SK-N-SH (cell line): ENCODE measurements around the gene ITGA2. TPM values are rescaled to one million over a fixed set of nuclear protein-coding genes. Genes with fewer than 3 reads are reported as not detected.
A peak's percentile ranks its signal among the peaks of the same experiment; 100 is the strongest.

Experiments used
- CTCF ChIA-PET: fragments of 300-600, 350-600 bp; formaldehyde crosslinking; extraction: SDS; loops from one replicate; lab custom pipeline; 2021; lab: Yijun Ruan, JAX
- POLR2A ChIA-PET: fragments of 350-600 bp; sonication (Branson Sonifier 250); formaldehyde crosslinking; extraction: SDS; loops from one replicate; lab custom pipeline; 2020; ENCODE audit warnings: antibody characterized with exemption, inconsistent platforms; lab: Yijun Ruan, JAX
- DNase-seq: peaks from one replicate; pipeline ENCODE4 v3.0.0; 2012
- H2AFZ ChIP-seq: fragments of 200-600 bp; sonication (generic); 2 replicates; pipeline ENCODE4 v1.8.1; 2016; ENCODE audit warnings: antibody characterized with exemption, mild to moderate bottlenecking, low read depth
- H3F3A ChIP-seq: fragments of 200-600 bp; sonication (generic); replicated peaks from 2 replicates; pipeline ENCODE3; 2016; ENCODE audit warnings: antibody characterized with exemption, mild to moderate bottlenecking; ENCODE audit not compliant: insufficient read depth
- H3K27ac ChIP-seq, 2 experiments: fragments of 200-500 bp in 1 of 2; fragments of 200-600 bp in 1 of 2; sonication (Bioruptor generic) in 1 of 2; sonication (generic), shearing (Covaris generic) in 1 of 2; 2 replicates each; pipeline versions ENCODE4 v1.5.1 to v1.6.1; 2014 to 2016; ENCODE audit warnings: low read depth in 2 of 2, inconsistent platforms in 1 of 2, low read length in 1 of 2, mild to moderate bottlenecking in 1 of 2, mixed read lengths in 1 of 2
- H3K27me3 ChIP-seq: fragments of 200-600 bp; sonication (generic), shearing (Covaris generic); 2 replicates; pipeline ENCODE4 v1.6.1; 2016; ENCODE audit warnings: mixed run types; ENCODE audit not compliant: insufficient read depth
- H3K36me3 ChIP-seq, 2 experiments: fragments of 200-500 bp in 1 of 2; fragments of 200-600 bp in 1 of 2; sonication (Bioruptor generic) in 1 of 2; sonication (generic) in 1 of 2; replicated peaks in 1 of 2; 2 replicates each; pipeline versions ENCODE3 to v1.5.1; 2014 to 2016; ENCODE audit warnings: low read length in 1 of 2, mild to moderate bottlenecking in 1 of 2; ENCODE audit not compliant: insufficient read depth in 2 of 2, control insufficient read depth in 1 of 2
- H3K4me1 ChIP-seq, 2 experiments: fragments of 200-500 bp in 1 of 2; fragments of 200-600 bp in 1 of 2; sonication (Bioruptor generic) in 1 of 2; sonication (generic), shearing (Covaris generic) in 1 of 2; 2 replicates each; pipeline versions ENCODE4 v1.5.1 to v1.6.1; 2014 to 2016; ENCODE audit warnings: low read depth in 1 of 2, low read length in 1 of 2, mixed run types in 1 of 2; ENCODE audit not compliant: insufficient read depth in 2 of 2, control insufficient read depth in 1 of 2
- H3K4me2 ChIP-seq: fragments of 200-600 bp; sonication (generic), shearing (Covaris generic); 2 replicates; pipeline ENCODE4 v1.6.1; 2017; ENCODE audit warnings: mixed run types
- H3K4me3 ChIP-seq, 2 experiments: fragments of 200-500 bp in 1 of 2; fragments of 200-600 bp in 1 of 2; sonication (Bioruptor generic) in 1 of 2; sonication (generic), shearing (Covaris generic) in 1 of 2; 2 replicates each; pipeline versions ENCODE4 v1.5.1 to v1.8.1; 2014 to 2016; ENCODE audit warnings: low read depth in 2 of 2, inconsistent platforms in 1 of 2, low read length in 1 of 2, mild to moderate bottlenecking in 1 of 2, mixed read lengths in 1 of 2, moderate library complexity in 1 of 2
- H3K79me2 ChIP-seq: fragments of 200-600 bp; sonication (generic); 2 replicates; pipeline ENCODE4 v1.8.1; 2017; ENCODE audit warnings: mild to moderate bottlenecking; ENCODE audit not compliant: insufficient read depth
- H3K9ac ChIP-seq: fragments of 200-600 bp; sonication (generic); 2 replicates; pipeline ENCODE4 v1.6.1; 2017; ENCODE audit warnings: mixed run types
- H3K9me2 ChIP-seq: fragments of 200-600 bp; sonication (generic); 2 replicates; pipeline ENCODE4 v1.6.1; 2017; ENCODE audit warnings: mixed run types
- H3K9me3 ChIP-seq: fragments of 200-600 bp; sonication (generic); 2 replicates; pipeline ENCODE4 v1.6.1; 2017; ENCODE audit warnings: mixed run types, mild to moderate bottlenecking, moderate library complexity
- H4K20me1 ChIP-seq: fragments of 200-600 bp; sonication (generic); 2 replicates; pipeline ENCODE4 v1.6.1; 2017; ENCODE audit warnings: mild to moderate bottlenecking, mixed run types; ENCODE audit not compliant: insufficient read depth
- CTCF ChIP-seq: fragments of 200-600 bp; sonication (generic); IDR thresholded peaks from 2 replicates; pipeline ENCODE4 v1.6.1; 2017; ENCODE audit warnings: antibody characterized with exemption, mild to moderate bottlenecking, moderate library complexity
- EZH2phosphoT487 ChIP-seq: fragments of 200-600 bp; sonication (generic); IDR thresholded peaks from 2 replicates; pipeline ENCODE4 v1.6.1; 2017; ENCODE audit warnings: low read depth, mixed run types, mild to moderate bottlenecking, antibody characterized with exemption, moderate library complexity, borderline replicate concordance
- FOXJ3 ChIP-seq: sonication (generic); formaldehyde crosslinking; IDR thresholded peaks from 2 replicates; pipeline ENCODE4 v1.5.1; 2020; ENCODE audit warnings: mild to moderate bottlenecking, missing genetic modification reagents
- GATA2 ChIP-seq: sonication (generic); formaldehyde crosslinking; IDR thresholded peaks from 2 replicates; pipeline ENCODE4 v1.5.0; 2020; ENCODE audit warnings: mild to moderate bottlenecking, missing genetic modification reagents
- JUND ChIP-seq: IDR thresholded peaks from 2 replicates; pipeline ENCODE4 v1.4.0; 2012
- MAX ChIP-seq: IDR thresholded peaks from 2 replicates; pipeline ENCODE4 v1.4.0; 2012; ENCODE audit warnings: low read depth
- MXI1 ChIP-seq: IDR thresholded peaks from 2 replicates; pipeline ENCODE4 v1.6.1; 2012; ENCODE audit warnings: mild to moderate bottlenecking, low read depth, low read length, improper control_type of control experiment
- POLR2AphosphoS5 ChIP-seq: IDR thresholded peaks from 2 replicates; pipeline ENCODE4 v1.6.1; 2012; ENCODE audit warnings: low read depth, low read length
- RCOR1 ChIP-seq: fragments of 150-350 bp; IDR thresholded peaks from 2 replicates; pipeline ENCODE4 v1.6.1; 2017; ENCODE audit warnings: antibody characterized with exemption, low read length
- RFX5 ChIP-seq: IDR thresholded peaks from 2 replicates; pipeline ENCODE4 v1.6.1; 2012; ENCODE audit warnings: mild to moderate bottlenecking, improper control_type of control experiment, low read length
- SIN3A ChIP-seq: IDR thresholded peaks from 2 replicates; pipeline ENCODE4 v1.6.1; 2012; ENCODE audit warnings: low read depth, mild to moderate bottlenecking, low read length, moderate library complexity, borderline replicate concordance
- TAF1 ChIP-seq: IDR thresholded peaks from 2 replicates; pipeline ENCODE4 v1.6.1; 2012; ENCODE audit warnings: low read depth, mild to moderate bottlenecking, low read length, moderate library complexity, borderline replicate concordance
- TCF12 ChIP-seq: IDR thresholded peaks from 2 replicates; pipeline ENCODE4 v1.4.0; 2012
- TEAD4 ChIP-seq: IDR thresholded peaks from 2 replicates; pipeline ENCODE4 v1.4.0; 2012; ENCODE audit warnings: mild to moderate bottlenecking, borderline replicate concordance; ENCODE audit not compliant: insufficient read depth
- USF1 ChIP-seq: IDR thresholded peaks from 2 replicates; pipeline ENCODE4 v1.4.0; 2012; ENCODE audit warnings: low read depth, borderline replicate concordance
- YY1 ChIP-seq: IDR thresholded peaks from 2 replicates; pipeline ENCODE4 v1.4.0; 2012; ENCODE audit warnings: low read depth, mild to moderate bottlenecking
- ZBTB33 ChIP-seq: IDR thresholded peaks from 2 replicates; pipeline ENCODE4 v1.4.0; 2012; ENCODE audit warnings: low read depth, borderline replicate concordance
- WGBS: methylation state at CpG from one replicate; pipeline ENCODE4 v1.1.6; 2017; ENCODE audit warnings: low lambda C conversion rate; 5-methylcytosine and 5-hydroxymethylcytosine counted together
- polyA plus RNA-seq, 3 experiments: library from polyadenylated mRNA; depleted of rRNA; stranded (reverse); fragments of >200 nt; gene quantifications; 2 replicates each; pipeline ENCODE4 v1.2.3, GENCODE V29; 2012

The ITGA2 gene
- polyA plus RNA-seq, 1 of the 3 experiments (the other 2 are of a cell fraction), result 38.2 TPM

- H3K4me2 ChIP-seq, result peak overlapping the region; percentile 63; the same call in 1 of the 2 replicates
- DNase-seq, result no peak
- POLR2A ChIA-PET, result no interaction called here
Observed at GRCh38 chr5:53024535-53024934, 35.4 kb downstream of the ITGA2 start.

More at GRCh38 chr5:53024535-53024934, 35.4 kb downstream of the ITGA2 start:
- CTCF ChIA-PET, result interaction anchor here (1.6 kb wide), 1 partner anchor 11 kb away, joined by 7 read pairs; no protein-coding TSS in a partner anchor
- no peaks in the 10 kb centered on the region for H4K20me1 ChIP-seq
- peaks cover 3 to 82% of the 10 kb centered on the region in 2 experiments for H3K4me1 ChIP-seq
- no peak for TF ChIP-seq TAF1
- TF ChIP-seq ZBTB33, result no peak
- no peak for TF ChIP-seq JUND
- TF ChIP-seq MXI1, result no peak
- TF ChIP-seq YY1, result no peak
- TF ChIP-seq GATA2 (CRISPR knock-in tag), result no peak
- TF ChIP-seq SIN3A, result no peak
- no peak for TF ChIP-seq TEAD4
- no peak for TF ChIP-seq RCOR1
- no peak for TF ChIP-seq FOXJ3
- TF ChIP-seq CTCF, result no peak
- TF ChIP-seq POLR2AphosphoS5, result no peak
- TF ChIP-seq USF1, result no peak
- no peak for TF ChIP-seq MAX
- TF ChIP-seq RFX5, result no peak
- TF ChIP-seq EZH2phosphoT487, result no peak
- TF ChIP-seq TCF12, result no peak
- H3K9me2 ChIP-seq, result no peaks in the 10 kb centered on the region
- WGBS, result over 99% methylated on average over 4 of the region's 4 CpGs
- 0 out of 4 replicates have a peak overlapping the region, but pooled peaks of 1 of the 2 experiments have one; percentile 4 for H3K4me3 ChIP-seq
- H3F3A ChIP-seq, result peaks cover 74% of the 10 kb centered on the region
- H3K27ac ChIP-seq, result peak overlapping the region in 1 of 2 experiments; percentile 97; a peak in 3 of 4 replicates
- 0 out of 2 replicates have a peak overlapping the region, but pooled peaks have one; percentile 27 for H2AFZ ChIP-seq
- H3K27me3 ChIP-seq, result no peaks in the 10 kb centered on the region
- H3K36me3 ChIP-seq, result peaks cover 0 to 41% of the 10 kb centered on the region in 2 experiments
- no peaks in the 10 kb centered on the region for H3K9me3 ChIP-seq
- H3K79me2 ChIP-seq, result peaks cover 85% of the 10 kb centered on the region
- H3K9ac ChIP-seq, result peak overlapping the region; percentile 49
